Testis (tissue), 3 donors: ENCODE data around the gene OCA2. TPM values are rescaled to one million over a fixed set of nuclear protein-coding genes. Genes with fewer than 3 reads are reported as not detected.

Source experiments
- DNase-seq: peaks from one replicate; pipeline ENCODE4 v3.0.0-alpha.2; 2019
- H3K27ac ChIP-seq, 2 donors: fragments of 200-600 bp; sonication (generic); one replicate each; pipeline ENCODE4 v1.5.1; 2019
- H3K27me3 ChIP-seq: fragments of 200-600 bp; sonication (generic); one replicate; pipeline ENCODE4 v1.5.1; 2019
- H3K36me3 ChIP-seq: fragments of 200-600 bp; sonication (generic); one replicate; pipeline ENCODE4 v1.5.1; 2017; ENCODE audit warnings: low read depth; ENCODE audit errors: missing control alignments
- H3K4me1 ChIP-seq: fragments of 200-600 bp; sonication (generic); one replicate; pipeline ENCODE4 v1.5.1; 2019
- H3K4me3 ChIP-seq, 2 donors: fragments of 200-600 bp; sonication (generic); one replicate each; pipeline ENCODE4 v1.5.1; 2017 to 2019
- H3K9me3 ChIP-seq: fragments of 200-600 bp; sonication (generic); one replicate; pipeline ENCODE4 v1.5.1; 2017
- CTCF ChIP-seq, 3 experiments: fragments of 450-650 bp in 2 of 3; fragments of 200-600 bp in 1 of 3; sonication (generic) in 1 of 3; IDR thresholded peaks; one replicate each; pipeline ENCODE4 v1.5.1; 2016 to 2019; ENCODE audit warnings: antibody characterized with exemption in 3 of 3, mild to moderate bottlenecking in 2 of 3, moderate library complexity in 1 of 3
- POLR2A ChIP-seq: fragments of 450-650 bp; IDR thresholded peaks from one replicate; pipeline ENCODE4 v1.6.1; 2017; ENCODE audit warnings: antibody characterized with exemption, mild to moderate bottlenecking, moderate library complexity
- WGBS, 2 donors: methylation state at CpG; one replicate each; pipeline ENCODE4 v1.1.5; 2018; 5-methylcytosine and 5-hydroxymethylcytosine counted together
- intact Hi-C: fragments of 100-400 bp; cut with DNase I; formaldehyde crosslinking; loops from one replicate; pipeline ENCODE4 v1.15.1; 2023; ENCODE audit warnings: low total_unique reads
- polyA plus RNA-seq: library from polyadenylated mRNA; stranded (reverse); fragments of 350-450 nt; fragmentation: Illumina TruSeq; extraction: RNeasy Lipid Tissue Mini Kit (QIAGEN cat#74804); gene quantifications from one replicate; pipeline ENCODE4 v1.2.3, GENCODE V29; 2014; ENCODE audit warnings: low read depth, low replicate concordance; ENCODE audit not compliant: insufficient read depth
- total RNA-seq, 2 donors: library from RNA; depleted of rRNA; stranded (reverse); fragments of >200 nt; gene quantifications; one replicate each; pipeline ENCODE4 v1.2.3, GENCODE V29; 2016

The OCA2 gene
- total and polyA plus RNA-seq, 3 donors from 2014 or later, result 2.6 to 7.2 (median 4.5) TPM

GRCh38 chr15:27871078-27871901 is 227.8 kb downstream of the OCA2 start:
- Histone ChIP-seq H3K4me3 (no peak overlapping the region), H3K27me3 (no peaks in the 10 kb centered on the region), H3K9me3 (no peaks in the 10 kb centered on the region), H3K4me1 (no peaks in the 10 kb centered on the region), H3K36me3 (no peaks in the 10 kb centered on the region), H3K27ac (no peak overlapping the region)
- no peak for DNase-seq
- 83 to 86% methylated on average over 4 to 15 of the region's 16 CpGs for WGBS, 2 donors
- TF ChIP-seq CTCF (IDR thresholded peaks at IDR 0.05), result no peak
- no peak for TF ChIP-seq POLR2A
- intact Hi-C loops, result no loop called here

GRCh38 chr15:27870320-27870719 is 228.8 kb downstream of the OCA2 start:
- 55 to 57% methylated on average over 6 of the region's 6 CpGs for WGBS, 2 donors
- Histone ChIP-seq H3K27ac (no peak overlapping the region), H3K36me3 (no peaks in the 10 kb centered on the region), H3K9me3 (no peaks in the 10 kb centered on the region), H3K27me3 (no peaks in the 10 kb centered on the region), H3K4me1 (no peaks in the 10 kb centered on the region), H3K4me3 (no peak overlapping the region)
- no peak for TF ChIP-seq CTCF (IDR thresholded peaks at IDR 0.05)
- no peak for TF ChIP-seq POLR2A
- no peak for DNase-seq
- intact Hi-C loops, result no loop called here

GRCh38 chr15:27869697-27870281 is 229.3 kb downstream of the OCA2 start:
- H3K27me3 ChIP-seq, result no peaks in the 10 kb centered on the region
- no peaks in the 10 kb centered on the region for H3K4me1 ChIP-seq
- WGBS, 2 donors, result 79 to 81% methylated on average over 10 to 17 of the region's 17 CpGs
- H3K36me3 ChIP-seq, result no peaks in the 10 kb centered on the region
- no peak overlapping the region for H3K27ac ChIP-seq
- H3K4me3 ChIP-seq, result no peak overlapping the region
- TF ChIP-seq CTCF (IDR thresholded peaks at IDR 0.05) (no peak), POLR2A (no peak)
- H3K9me3 ChIP-seq, result no peaks in the 10 kb centered on the region
- intact Hi-C loops, result no loop called here
- no peak for DNase-seq

GRCh38 chr15:27868828-27869404 is 230.2 kb downstream of the OCA2 start:
- no peak for DNase-seq
- Histone ChIP-seq H3K27ac (no peak overlapping the region), H3K36me3 (no peaks in the 10 kb centered on the region), H3K4me1 (no peaks in the 10 kb centered on the region), H3K27me3 (no peaks in the 10 kb centered on the region), H3K4me3 (no peak overlapping the region), H3K9me3 (no peaks in the 10 kb centered on the region)
- WGBS, 2 donors, result 73 to 88% methylated on average over 9 to 10 of the region's 10 CpGs
- TF ChIP-seq POLR2A (no peak), CTCF (IDR thresholded peaks at IDR 0.05) (no peak)
- intact Hi-C loops, result no loop called here
